SU-DHL-6 (cell line): ENCODE results near the gene IMMP1L.

ENCODE experiments used
- EZH2phosphoT487 ChIP-seq: fragments of 200-600 bp; sonication (generic), shearing (Covaris generic); conservative IDR thresholded peaks from 2 replicates; pipeline ENCODE4 v1.6.1; 2018; ENCODE audit warnings: mild to moderate bottlenecking, antibody characterized with exemption, low read length, moderate library complexity, mixed read lengths
- TF ChIP-seq, protein P1 (sequence below): fragments of 200-600 bp; sonication (generic); IDR thresholded peaks from one replicate; pipeline ENCODE4 v1.5.1; 2017; ENCODE audit warnings: antibody characterized with exemption, mild to moderate bottlenecking, low read length, moderate library complexity; ENCODE audit not compliant: insufficient read depth, poor library complexity, severe bottlenecking

DNA sequence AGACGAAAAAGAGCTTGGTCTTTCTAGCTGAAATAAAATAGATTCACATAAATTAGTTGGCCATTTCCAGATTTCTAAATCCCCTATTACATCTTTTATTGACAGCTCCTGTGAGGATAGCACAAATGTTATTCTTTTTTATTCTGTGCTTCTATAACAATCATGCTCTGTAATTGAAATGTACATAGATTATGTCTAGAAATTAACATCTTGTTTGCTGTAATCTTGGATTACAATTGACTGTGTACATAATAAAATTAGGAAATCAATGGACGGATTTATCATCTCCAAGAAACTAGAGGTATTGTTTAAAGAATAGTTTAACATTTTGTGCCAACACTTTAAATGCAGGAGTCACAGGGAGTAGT is 31.2 kb downstream of the IMMP1L start:
- TF ChIP-seq, protein P1, sequence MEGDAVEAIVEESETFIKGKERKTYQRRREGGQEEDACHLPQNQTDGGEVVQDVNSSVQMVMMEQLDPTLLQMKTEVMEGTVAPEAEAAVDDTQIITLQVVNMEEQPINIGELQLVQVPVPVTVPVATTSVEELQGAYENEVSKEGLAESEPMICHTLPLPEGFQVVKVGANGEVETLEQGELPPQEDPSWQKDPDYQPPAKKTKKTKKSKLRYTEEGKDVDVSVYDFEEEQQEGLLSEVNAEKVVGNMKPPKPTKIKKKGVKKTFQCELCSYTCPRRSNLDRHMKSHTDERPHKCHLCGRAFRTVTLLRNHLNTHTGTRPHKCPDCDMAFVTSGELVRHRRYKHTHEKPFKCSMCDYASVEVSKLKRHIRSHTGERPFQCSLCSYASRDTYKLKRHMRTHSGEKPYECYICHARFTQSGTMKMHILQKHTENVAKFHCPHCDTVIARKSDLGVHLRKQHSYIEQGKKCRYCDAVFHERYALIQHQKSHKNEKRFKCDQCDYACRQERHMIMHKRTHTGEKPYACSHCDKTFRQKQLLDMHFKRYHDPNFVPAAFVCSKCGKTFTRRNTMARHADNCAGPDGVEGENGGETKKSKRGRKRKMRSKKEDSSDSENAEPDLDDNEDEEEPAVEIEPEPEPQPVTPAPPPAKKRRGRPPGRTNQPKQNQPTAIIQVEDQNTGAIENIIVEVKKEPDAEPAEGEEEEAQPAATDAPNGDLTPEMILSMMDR: no peak
- no peak for TF ChIP-seq EZH2phosphoT487
